Measurements from ENCODE around the gene ZNF683. TPM values are rescaled to one million over a fixed set of nuclear protein-coding genes. Genes with fewer than 3 reads are reported as not detected.
"Not testable (repeated sequence)": the region's sequence is repeated elsewhere in the genome, so short reads cannot be mapped to it uniquely, and the experiment has no call there.

ZNF683 gene
- total RNA-seq, 1 donor from 2014 or later: not detected

DNA sequence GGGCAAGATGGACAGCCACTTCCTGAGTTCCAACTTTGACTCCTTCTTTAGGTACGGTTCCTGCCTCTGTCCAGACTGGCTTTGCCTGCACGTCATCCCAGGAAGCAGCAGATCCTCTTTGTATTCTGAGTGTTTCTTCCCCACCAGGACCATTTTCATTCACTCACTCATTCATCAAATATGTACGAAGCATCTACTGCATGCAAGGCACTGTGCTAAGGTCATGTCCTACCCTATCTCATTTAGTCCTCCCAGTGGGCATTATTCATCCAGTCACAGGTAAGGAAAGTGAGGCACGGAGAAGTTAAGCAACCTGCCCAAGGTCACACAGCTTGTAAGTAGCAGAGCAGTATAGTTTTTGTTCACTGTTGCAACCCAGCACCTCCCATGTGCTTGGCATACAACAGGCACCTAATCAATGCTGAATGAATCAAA lies 32.5 kb downstream of the ZNF683 start:
- DNase-seq (ENCODE audit: extremely low read depth, low read depth, low spot score): no peak

DNA sequence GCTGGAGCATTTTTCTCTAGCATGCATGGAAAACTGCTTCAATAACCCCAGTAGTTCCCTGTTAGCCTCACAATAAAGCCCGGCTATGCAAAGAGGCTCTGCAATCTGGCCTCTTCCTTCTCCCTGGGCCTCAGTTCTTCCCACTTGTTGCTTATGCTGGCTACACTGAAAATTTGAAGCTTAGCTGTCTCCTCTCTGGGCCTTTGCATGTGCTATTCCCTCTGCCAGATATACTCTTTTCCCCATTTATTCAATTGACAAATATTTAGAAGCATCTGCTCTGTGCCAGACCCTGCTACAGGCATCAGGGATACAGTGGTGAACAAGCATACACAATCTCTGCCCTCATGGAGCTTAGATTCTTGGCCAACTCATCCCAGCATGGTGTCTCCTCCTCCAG lies 33.9 kb downstream of the ZNF683 start:
- DNase-seq (ENCODE audit: extremely low read depth, low read depth, low spot score): no peak

DNA sequence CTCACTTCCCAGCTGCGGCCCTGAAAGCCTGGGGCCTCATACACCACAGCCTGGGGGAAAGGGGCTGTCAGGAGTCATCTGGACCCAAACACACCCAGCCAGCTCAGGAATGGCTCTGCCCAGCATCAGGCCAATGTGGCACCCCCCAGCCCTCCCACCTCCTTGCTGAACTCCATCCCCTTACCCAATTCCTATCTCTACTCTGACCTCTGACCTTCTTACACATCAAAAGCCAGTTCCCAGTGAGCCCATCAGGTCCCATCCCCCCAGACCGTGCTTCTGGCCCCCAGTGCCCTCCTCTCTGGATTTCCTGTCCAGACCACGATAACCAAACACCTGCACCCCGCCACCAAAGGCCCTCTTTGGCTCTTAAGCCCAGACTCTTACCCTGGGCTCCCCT lies 34.9 kb downstream of the ZNF683 start:
- no peak for DNase-seq (ENCODE audit: extremely low read depth, low read depth, low spot score)

DNA sequence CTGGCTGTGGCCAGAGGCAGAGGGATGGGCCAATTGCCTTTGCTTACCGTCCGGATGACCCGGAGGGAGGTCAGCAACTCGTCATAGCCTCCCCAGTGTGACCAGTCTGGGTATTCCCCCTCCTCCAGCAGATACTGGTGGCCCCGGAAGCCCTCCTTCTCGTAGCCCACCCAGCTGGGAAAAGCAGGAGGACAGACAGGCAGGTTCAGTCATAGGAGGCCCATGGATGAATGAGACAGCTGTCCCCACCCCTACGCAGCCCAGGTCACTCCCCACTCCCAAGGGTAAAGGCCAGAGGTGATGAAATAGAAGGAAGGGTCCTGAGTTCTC lies 35.4 kb downstream of the ZNF683 start:
- DNase-seq (ENCODE audit: extremely low read depth, low read depth, low spot score): no peak

DNA sequence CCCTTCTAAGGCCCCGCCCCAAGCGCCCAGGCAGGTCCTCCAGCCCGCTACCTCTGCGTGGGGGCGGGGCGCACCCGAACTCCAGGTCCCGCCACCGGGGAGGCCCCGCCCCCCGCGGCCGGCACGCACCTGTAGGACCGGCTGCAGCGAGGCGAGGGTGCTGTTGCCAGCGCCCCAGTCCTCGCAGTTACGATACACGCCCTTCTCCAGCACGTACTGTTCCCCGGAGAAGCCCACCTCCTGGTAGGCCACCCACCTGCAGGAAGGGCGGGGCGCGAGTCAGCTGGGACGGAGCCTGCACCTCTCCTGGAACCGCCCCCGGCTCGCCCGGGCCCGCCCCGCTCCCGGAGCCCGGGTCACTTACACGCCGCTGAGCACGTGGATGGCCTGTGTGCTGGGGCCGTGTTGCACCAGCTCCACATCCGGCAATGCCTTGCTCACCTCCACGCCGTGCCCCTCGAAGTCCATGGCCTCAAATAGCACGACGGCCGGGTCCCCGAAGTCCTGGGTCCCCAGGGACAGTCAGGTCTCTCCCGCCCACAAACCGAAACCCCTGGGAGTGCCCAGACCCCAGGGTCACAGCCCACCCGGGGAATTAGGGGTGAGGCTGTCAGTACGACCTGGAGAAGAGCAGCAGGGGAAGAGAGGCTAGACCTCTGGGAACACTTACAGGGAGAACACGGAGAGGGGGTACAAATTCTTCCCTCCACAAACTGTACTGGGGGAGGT lies 35.9 kb downstream of the ZNF683 start:
- DNase-seq (ENCODE audit: extremely low read depth, low read depth, low spot score): no peak

DNA sequence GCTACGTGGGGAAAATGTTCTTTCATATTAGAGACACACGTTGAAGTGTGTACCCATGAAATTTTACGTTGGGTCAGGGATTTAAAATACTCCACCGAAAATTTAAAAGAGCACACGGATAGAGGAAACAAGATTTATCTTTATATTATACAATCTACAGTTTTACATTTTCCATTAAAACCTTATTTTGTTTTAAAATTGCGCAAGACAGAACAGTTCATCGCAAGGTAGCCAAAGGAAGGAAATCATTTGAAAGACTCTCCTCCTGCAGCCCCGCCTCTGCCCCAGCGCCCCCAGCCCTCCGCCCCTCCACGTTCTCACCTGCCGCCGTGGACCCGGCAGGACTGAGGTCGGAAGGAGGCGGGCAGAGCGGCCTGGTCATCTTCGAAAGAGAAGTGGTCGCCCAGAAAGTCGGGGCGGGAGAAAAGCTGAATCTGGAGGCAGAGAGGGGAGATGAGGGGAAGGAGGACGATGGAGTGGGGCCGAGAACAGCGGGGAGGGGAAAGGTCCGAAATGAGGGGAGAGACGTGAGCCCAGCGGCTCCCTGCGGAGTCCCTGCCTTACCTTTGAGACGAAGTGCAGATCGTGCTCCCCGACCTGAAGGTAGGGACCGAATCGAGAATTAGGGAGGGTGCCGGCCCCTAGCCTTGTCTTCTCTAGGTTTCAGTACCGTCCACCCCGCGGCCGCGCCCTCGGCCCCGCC lies 36.6 kb downstream of the ZNF683 start:
- DNase-seq (ENCODE audit: extremely low read depth, low read depth, low spot score): no peak

DNA sequence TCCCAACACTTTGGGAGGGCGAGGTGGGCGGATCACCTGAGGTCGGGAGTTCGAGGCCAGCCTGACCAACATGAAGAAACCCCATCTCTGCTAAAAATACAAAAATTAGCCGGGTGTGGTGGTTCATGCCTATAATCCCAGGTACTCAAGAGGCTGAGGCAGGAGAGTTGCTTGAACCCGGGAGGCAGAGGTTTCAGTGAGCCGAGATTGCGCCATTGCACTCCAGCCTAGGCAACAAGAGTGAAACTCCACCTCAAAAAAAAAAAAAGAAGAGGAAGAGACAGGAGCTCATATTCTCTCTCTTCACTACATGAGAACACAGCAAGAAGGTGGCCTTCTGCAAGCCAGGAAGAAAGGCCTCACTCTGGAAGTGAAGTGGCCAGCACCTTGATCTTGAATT lies 39.2 kb downstream of the ZNF683 start:
- not testable (repeated sequence) for DNase-seq (ENCODE audit: extremely low read depth, low read depth, low spot score)

DNA sequence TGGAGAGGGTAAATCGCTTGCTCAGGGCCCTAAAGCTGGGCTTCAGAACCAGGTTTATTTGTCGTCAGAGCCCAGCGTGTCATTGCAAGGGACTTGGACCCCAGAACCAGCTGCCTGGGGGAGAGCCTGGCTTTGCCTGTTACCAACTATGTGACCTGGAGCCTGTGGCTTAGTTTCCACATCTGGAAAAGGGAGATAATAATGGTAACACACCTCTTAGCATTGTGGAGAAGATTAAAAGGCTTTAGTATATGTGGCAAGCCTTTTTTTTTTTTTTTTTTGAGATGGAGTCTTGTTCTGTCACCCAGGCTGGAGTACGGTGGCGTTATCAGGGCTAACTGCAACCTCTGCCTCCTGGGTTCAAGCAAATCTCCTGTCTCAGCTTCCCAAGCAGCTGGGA lies 42.3 kb downstream of the ZNF683 start:
- no peak for DNase-seq (ENCODE audit: extremely low read depth, low read depth, low spot score)

DNA sequence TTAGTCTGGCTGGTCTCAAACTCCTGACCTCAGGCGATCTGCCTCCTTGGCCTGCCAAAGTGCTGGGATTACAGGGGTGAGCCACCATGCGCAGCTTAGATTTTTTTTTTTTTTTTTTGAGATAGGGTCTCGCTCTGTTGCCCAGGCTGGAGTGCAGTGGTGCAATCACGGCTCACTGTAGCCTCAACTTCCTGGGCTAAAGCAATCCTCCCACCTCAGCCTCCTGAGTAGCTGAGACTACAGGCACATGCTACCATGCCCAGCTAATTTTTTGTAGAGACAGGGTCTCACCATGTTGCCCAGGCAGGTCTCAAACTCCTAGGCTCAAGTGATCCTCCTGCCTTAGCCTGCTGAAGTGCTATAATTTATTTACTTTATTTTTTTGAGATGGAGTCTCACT lies 43.2 kb downstream of the ZNF683 start:
- not testable (repeated sequence) for DNase-seq (ENCODE audit: extremely low read depth, low read depth, low spot score)

DNA sequence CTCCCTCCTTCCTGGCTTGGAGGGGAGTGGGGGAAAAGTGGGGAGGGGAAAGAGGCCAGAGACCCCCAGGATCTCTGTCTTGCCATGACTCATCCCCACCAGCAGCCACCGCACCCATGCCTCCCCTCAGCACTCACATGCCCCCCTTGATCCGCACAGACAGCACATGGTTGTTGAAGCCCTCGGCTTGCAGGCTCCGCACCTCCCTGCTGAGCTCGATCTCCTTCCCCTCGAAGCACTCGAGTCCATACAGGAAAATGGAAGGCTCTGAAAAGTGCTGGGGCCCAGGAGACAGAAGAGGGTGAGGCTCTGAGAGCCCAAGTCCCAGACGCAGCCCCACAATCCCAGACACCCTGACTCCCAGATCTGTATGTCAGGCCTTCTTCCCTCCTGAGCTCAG lies 44.0 kb downstream of the ZNF683 start:
- no peak for DNase-seq (ENCODE audit: extremely low read depth, low read depth, low spot score)

DNA sequence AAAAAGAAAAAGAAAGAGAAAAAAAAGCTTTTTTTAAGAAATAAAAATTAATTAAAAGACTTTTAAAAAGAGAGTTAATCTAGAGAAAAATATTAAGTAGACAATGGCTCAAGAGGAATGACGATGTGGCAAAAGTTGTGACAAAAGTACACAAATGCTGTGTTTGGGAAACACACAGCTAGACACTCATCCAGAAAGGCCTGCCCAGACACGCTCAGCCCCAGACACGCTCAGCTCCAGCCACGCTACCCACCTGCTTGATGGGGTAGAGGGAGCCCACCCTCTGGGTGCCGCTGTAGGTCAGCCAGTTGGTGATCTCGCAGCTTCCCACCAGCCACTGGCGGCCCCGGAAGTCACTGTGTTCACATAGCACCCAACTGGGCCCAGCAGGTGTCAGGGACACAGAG lies 44.6 kb downstream of the ZNF683 start:
- no peak for DNase-seq (ENCODE audit: extremely low read depth, low read depth, low spot score)

DNA sequence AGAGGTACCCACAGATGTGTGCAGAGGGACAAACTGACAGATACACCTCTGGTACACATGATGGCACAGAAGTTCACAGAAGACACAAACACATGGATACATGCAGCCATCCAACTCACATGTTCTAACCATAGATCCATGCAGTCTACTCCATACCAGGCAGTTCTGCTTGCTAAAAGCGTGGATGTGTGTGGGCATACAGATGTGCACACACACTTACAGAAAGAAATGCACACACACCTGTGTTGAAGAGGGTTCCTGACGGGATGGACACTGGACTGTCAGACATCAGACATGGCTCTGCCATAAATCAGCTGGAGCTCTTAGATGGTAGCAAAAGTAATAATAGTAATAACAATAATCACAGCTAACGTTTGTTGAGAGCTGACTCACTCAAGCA lies 48.0 kb downstream of the ZNF683 start:
- DNase-seq (ENCODE audit: extremely low read depth, low read depth, low spot score): no peak

DNA sequence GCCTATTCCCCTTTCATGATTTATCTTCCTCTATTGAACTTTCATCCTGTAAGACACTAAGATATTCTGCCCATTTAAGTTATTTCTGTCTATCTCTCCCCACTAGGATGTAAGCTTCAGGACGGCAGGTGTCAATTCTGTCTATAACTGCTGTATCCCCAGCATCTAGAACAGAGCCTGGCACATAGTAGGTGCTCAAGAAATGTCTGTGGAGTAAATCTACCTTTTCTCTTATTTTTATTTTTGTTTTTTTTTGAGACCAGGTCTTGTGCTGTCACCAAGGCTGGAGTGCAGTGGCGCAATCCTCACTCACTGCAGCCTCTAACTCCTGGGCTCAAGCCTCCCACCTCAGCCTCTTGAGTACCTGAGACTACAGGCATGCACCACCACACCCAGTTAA lies 49.2 kb downstream of the ZNF683 start:
- DNase-seq (ENCODE audit: extremely low read depth, low read depth, low spot score): no peak

DNA sequence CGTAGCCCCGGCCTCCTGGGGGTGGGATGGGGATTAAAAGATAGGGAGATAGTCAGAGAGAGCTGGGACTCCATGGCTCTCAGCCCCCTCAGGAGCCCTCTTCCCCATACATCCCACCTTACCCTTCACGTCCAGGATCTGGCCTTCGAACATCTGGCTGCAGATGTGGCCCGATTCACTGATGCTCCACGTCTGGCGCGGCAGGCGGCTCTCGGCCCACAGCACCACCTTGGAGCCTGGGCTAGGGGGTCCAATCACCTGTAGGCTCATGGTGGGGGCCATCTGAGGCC lies 50.6 kb downstream of the ZNF683 start:
- DNase-seq (ENCODE audit: extremely low read depth, low read depth, low spot score): no peak

DNA sequence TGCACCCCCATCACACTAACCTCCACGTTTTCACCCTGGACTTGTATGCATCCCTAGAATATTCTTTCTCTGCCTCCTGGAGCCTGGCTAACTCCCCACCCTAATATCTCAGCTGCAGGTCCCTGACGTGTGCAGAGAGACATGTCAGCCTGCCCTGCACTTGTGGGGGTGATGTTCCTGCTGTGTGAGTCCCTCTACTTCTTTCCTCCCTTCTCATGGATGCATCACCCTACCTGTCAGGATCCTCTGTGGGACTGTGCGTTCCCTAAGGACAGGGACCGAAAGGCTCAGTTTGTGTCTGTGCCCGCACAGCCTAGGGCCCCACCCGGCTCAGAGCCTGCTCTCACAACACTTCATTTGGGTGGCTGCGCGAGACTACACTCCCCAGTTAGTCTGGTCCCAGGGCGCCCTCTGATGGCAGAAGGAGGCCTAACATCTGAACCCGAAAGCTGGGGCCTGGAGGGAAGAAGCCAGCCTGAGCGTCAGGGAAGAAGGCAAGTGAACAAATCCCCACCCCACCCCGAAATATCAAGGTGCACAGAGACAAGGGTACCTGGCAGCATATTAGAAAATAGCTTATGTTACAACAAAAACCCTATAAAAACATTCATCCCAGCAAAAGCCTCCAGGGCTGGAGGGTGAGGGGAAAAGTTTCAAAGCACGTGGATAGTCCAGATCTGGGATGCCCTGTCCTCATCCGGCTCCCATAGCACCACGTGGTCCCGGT lies 51.1 kb downstream of the ZNF683 start:
- DNase-seq (ENCODE audit: extremely low read depth, low read depth, low spot score): peak; percentile 41

DNA sequence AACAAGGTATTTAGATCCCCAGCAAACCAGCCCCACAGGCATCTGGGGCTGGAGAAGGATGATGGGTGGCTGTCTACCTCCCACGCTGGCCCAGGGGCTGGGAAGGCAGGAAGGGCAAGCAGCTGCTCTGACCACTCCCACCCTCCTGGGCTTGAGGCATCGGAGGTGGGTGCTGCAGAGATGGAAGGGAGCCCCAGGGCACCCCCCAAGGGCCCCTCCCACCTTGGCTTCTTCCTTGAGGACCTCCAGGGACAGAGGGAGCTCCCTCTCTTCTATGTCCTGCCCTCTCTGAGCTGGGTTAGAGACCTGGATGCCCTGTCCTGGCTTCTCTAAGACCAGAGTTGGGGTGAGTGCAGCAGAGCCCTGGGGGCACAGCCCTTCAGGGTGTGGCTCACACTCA lies 51.7 kb downstream of the ZNF683 start:
- no peak for DNase-seq (ENCODE audit: extremely low read depth, low read depth, low spot score)

DNA sequence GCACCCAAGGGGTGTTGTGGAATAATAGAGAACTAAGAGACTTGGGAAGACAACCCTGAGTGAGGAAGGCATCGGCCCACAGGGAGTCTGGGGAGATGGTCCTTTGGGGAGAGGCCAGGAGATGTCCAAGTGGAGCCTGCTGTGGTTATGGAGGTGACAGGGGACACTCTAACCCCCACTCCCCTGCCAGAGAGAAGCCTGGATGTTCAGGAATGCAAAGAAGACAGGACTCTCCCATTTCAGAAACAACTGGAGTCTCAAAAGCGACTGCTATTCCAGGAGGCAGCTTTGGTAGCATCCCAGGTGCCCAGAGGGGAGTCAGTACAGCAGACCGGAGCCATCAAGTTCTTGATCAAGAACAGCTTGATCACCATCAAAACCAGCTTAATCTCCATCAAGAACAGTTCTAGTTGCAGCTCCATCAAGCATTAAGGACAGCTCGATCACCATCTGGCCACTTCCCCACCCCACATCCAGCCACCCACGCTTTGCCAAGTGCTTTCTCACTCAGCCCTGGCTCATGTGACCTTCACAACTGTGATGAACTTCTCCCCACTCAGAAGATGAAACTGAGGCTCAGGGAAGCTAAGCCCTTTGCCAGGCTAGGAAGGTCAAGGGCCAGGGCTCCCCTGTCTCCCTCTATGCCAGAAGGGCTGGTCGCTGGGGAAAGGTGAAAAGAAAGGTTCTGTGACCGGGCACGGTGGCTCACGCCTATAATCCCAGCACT lies 54.0 kb downstream of the ZNF683 start:
- DNase-seq (ENCODE audit: extremely low read depth, low read depth, low spot score): no peak

DNA sequence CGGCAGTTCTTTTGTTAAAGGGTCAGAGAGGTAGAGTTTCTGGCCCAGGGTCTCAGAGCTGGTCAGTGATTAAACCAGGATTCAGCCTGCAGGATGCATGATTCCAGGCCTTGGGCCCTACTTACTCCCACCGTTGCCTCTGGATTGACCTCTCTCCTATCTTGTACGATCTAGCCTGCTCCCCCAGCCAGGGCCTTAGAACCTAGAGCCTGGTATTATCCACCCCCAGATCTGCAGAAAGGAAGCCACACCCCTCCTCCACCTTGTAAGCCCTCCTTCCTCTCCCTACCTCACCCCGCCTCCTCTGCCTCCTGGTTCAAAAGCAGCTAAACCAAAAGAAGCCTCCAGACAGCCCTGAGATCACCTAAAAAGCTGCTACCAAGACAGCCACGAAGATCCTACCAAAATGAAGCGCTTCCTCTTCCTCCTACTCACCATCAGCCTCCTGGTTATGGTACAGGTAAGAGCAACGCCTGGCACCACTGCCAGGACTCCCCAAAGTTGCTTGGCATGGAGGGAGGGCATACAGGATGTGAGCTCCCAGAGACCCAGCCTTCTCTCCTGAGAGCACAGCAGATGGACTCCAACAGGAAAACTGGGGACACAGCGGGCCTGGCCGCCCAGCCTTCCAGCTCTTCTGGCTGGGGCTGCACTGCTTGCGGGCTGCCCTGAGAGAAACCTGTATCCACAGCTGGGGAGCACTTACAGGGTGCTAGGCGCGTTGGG lies 54.8 kb downstream of the ZNF683 start, which contains the start of gene CD52:
TSS of gene CD52 (plus strand) at position 347 of the 726 bp plus-strand sequence. CDS start at position 407, 60 bp downstream.
- no peak for DNase-seq (ENCODE audit: extremely low read depth, low read depth, low spot score)

DNA sequence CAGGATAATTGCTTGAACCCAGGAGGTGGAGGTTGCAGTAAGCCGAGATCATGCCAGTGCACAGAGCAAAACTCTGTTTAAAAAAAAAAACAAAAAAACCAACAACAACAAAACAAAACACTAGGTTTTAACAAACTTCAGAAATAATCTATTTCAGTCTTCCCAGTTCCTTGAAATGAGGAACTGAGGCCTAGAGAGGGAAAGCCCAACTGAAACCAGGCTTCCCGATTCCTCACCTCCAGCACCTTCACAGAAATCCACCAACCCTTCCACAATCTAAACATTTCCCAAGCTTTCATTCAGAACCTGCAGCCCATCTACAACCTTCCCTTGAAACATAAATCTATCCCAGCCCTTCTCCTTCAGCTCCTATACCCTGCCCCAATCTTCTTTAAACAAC lies 55.4 kb downstream of the ZNF683 start:
- no peak for DNase-seq (ENCODE audit: extremely low read depth, low read depth, low spot score)
